Measurements from ENCODE around the gene IL2RA.
"Not testable (repeated sequence)": the region's sequence is repeated elsewhere in the genome, so short reads cannot be mapped to it uniquely, and the experiment has no call there.

Gene IL2RA

GRCh38 chr10:5963071-5963470 lies 99.1 kb downstream of the IL2RA start:
- Histone ChIP-seq H3K4me3 (ENCODE audit: low read length, poor library complexity, severe bottlenecking) (no peak overlapping the region), H3F3A (ENCODE audit: low read depth) (no peaks in the 10 kb centered on the region), H3K9ac (ENCODE audit: low read depth, low read length, poor library complexity, severe bottlenecking) (no peak overlapping the region), H3K27me3 (ENCODE audit: insufficient read depth, low read length, poor library complexity, severe bottlenecking) (no peaks in the 10 kb centered on the region), H4K20me1 (ENCODE audit: insufficient read depth, low read length, poor library complexity, severe bottlenecking) (no peaks in the 10 kb centered on the region), H2AFZ (ENCODE audit: low read length) (no peak overlapping the region), H3K4me2 (ENCODE audit: low read depth, low read length, poor library complexity, severe bottlenecking) (no peak overlapping the region), H3K4me1 (ENCODE audit: insufficient read depth, low read length, poor library complexity, severe bottlenecking) (no peaks in the 10 kb centered on the region), H3K9me3 (ENCODE audit: insufficient read depth, low read depth, low read length) (no peaks in the 10 kb centered on the region), H3K9me2 (replicated peaks; ENCODE audit: low read depth, low read length) (no peaks in the 10 kb centered on the region), H3K79me2 (ENCODE audit: insufficient read depth, low read length) (no peaks in the 10 kb centered on the region), H3K36me3 (ENCODE audit: insufficient read depth, low read length) (no peaks in the 10 kb centered on the region)
- no peak for TF ChIP-seq EZH2phosphoT487 (IDR thresholded peaks at IDR 0.05; ENCODE audit: borderline replicate concordance)
- no peak for TF ChIP-seq CTCF (conservative IDR thresholded peaks at IDR 0.05; ENCODE audit: low read length)

DNA sequence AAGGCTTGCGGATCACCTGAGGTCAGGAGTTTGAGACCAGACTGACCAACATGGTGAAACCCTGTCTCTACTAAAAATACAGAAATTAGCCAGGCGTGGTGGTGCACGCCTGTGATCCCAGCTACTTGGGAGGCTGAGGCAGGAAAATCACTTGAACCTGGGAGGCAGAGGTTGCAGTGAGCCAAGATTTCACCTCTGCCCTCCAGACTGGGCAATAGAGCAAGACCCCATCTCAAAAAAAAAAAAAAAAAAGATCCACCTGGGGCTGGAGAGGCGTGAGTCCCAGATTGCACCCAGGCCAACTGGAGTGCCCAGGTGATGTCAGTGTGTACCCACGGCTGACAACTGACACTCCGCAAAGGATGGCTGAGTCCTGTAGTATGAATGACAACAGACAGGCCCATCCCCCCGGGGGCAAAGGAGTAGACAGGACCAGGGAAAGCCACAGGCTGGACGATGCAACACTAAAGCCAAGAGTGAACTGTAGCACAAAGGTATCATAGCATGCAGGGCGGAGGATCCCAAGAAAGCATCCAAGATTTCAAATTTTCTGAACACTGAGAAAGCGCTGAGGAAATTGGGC lies 99.7 kb downstream of the IL2RA start:
- H3K4me3 ChIP-seq (ENCODE audit: low read length, poor library complexity, severe bottlenecking); H3K9me3 ChIP-seq (ENCODE audit: insufficient read depth, low read depth, low read length); H2AFZ ChIP-seq (ENCODE audit: low read length); H3K36me3 ChIP-seq (ENCODE audit: insufficient read depth, low read length); H3K79me2 ChIP-seq (ENCODE audit: insufficient read depth, low read length); H3F3A ChIP-seq (ENCODE audit: low read depth); H3K4me1 ChIP-seq (ENCODE audit: insufficient read depth, low read length, poor library complexity, severe bottlenecking); H3K4me2 ChIP-seq (ENCODE audit: low read depth, low read length, poor library complexity, severe bottlenecking); H3K27me3 ChIP-seq (ENCODE audit: insufficient read depth, low read length, poor library complexity, severe bottlenecking); H4K20me1 ChIP-seq (ENCODE audit: insufficient read depth, low read length, poor library complexity, severe bottlenecking); H3K9me2 ChIP-seq (replicated peaks; ENCODE audit: low read depth, low read length); H3K9ac ChIP-seq (ENCODE audit: low read depth, low read length, poor library complexity, severe bottlenecking): not testable (repeated sequence)

DNA sequence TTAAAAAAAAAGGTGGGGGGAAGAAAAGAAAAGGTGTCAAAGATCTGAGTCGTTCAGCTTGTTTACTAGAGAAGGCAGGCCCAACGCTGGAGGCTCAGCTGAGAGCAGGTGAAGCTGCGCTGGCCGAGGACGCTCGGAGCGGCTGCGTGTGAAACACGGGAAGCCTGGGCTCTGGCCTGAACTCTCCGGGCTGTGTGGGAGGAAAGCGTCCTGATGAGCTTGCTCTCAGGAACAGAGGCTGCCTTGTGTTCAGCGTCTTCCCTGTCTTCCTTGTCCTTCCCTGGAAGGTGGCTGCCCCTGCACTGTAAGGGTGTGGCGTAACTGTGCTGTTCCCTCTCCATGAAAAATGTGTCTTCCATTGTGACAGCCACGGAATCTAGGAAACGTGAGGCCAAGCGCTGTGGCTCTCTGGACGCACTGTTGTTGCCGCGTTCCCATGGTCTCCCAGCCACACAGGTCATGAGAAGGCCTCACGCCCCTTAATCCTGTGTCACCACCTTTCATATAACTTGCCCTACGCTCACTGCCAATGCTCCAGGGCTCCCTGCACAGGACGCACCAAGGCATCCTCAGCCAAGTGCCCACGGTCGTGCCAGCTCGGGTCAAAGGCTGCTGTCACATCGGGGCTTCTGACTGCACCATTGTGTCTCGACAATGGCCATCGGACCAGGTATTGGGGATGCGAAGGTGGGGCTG lies 100.6 kb downstream of the IL2RA start:
- Histone ChIP-seq H3K36me3 (ENCODE audit: insufficient read depth, low read length) (no peaks in the 10 kb centered on the region), H3K9ac (ENCODE audit: low read depth, low read length, poor library complexity, severe bottlenecking) (no peak overlapping the region), H4K20me1 (ENCODE audit: insufficient read depth, low read length, poor library complexity, severe bottlenecking) (no peaks in the 10 kb centered on the region), H3K9me2 (replicated peaks; ENCODE audit: low read depth, low read length) (no peaks in the 10 kb centered on the region), H3K4me2 (ENCODE audit: low read depth, low read length, poor library complexity, severe bottlenecking) (no peak overlapping the region), H3F3A (ENCODE audit: low read depth) (no peaks in the 10 kb centered on the region), H2AFZ (ENCODE audit: low read length) (no peak overlapping the region), H3K79me2 (ENCODE audit: insufficient read depth, low read length) (no peaks in the 10 kb centered on the region), H3K27me3 (ENCODE audit: insufficient read depth, low read length, poor library complexity, severe bottlenecking) (no peaks in the 10 kb centered on the region), H3K4me1 (ENCODE audit: insufficient read depth, low read length, poor library complexity, severe bottlenecking) (no peaks in the 10 kb centered on the region), H3K9me3 (ENCODE audit: insufficient read depth, low read depth, low read length) (no peaks in the 10 kb centered on the region), H3K4me3 (ENCODE audit: low read length, poor library complexity, severe bottlenecking) (no peak overlapping the region)
- no peak for TF ChIP-seq EZH2phosphoT487 (IDR thresholded peaks at IDR 0.05; ENCODE audit: borderline replicate concordance)

GRCh38 chr10:5960973-5961275 lies 101.2 kb downstream of the IL2RA start:
- H3K36me3 ChIP-seq (ENCODE audit: insufficient read depth, low read length); H3K4me2 ChIP-seq (ENCODE audit: low read depth, low read length, poor library complexity, severe bottlenecking); H4K20me1 ChIP-seq (ENCODE audit: insufficient read depth, low read length, poor library complexity, severe bottlenecking); H3K27me3 ChIP-seq (ENCODE audit: insufficient read depth, low read length, poor library complexity, severe bottlenecking); H2AFZ ChIP-seq (ENCODE audit: low read length); H3K9ac ChIP-seq (ENCODE audit: low read depth, low read length, poor library complexity, severe bottlenecking); H3K9me3 ChIP-seq (ENCODE audit: insufficient read depth, low read depth, low read length); H3F3A ChIP-seq (ENCODE audit: low read depth); H3K4me3 ChIP-seq (ENCODE audit: low read length, poor library complexity, severe bottlenecking); H3K9me2 ChIP-seq (replicated peaks; ENCODE audit: low read depth, low read length); H3K79me2 ChIP-seq (ENCODE audit: insufficient read depth, low read length); H3K4me1 ChIP-seq (ENCODE audit: insufficient read depth, low read length, poor library complexity, severe bottlenecking): not testable (repeated sequence)
